Left ventricle myocardium superior (tissue), 1 donor: ENCODE data around the gene MTHFD1L. TPM values are rescaled to one million over a fixed set of nuclear protein-coding genes. Genes with fewer than 3 reads are reported as not detected.
"Not testable (repeated sequence)": the region's sequence is repeated elsewhere in the genome, so short reads cannot be mapped to it uniquely, and the experiment has no call there.

Experiments used
- ATAC-seq: fragments of 200-7000 bp; cut with Tn5 transposase; one replicate; pipeline ENCODE4 v1.9.1; 2020; ENCODE audit warnings: mild to moderate bottlenecking, moderate library complexity
- DNase-seq: peaks from one replicate; pipeline ENCODE4 v3.0.0-alpha.2; 2020
- intact Hi-C: fragments of 100-400 bp; cut with micrococcal nuclease; formaldehyde crosslinking; loops from one replicate; pipeline ENCODE4 v1.11.0; 2022
- total RNA-seq: library from RNA; stranded (reverse); fragmentation: NEBNext Ultra II Directional; extraction: Animal tissue kit (Norgen Biotek cat#: 25700); gene quantifications from one replicate; pipeline ENCODE4 v1.2.1, GENCODE V29; 2021
- donor health status: DM: no; HTN: yes; CAD: no; lungs with severe emphysema.

Gene MTHFD1L
- total RNA-seq, 1 donor from 2014 or later = 2.4 TPM

GRCh38 chr6:151096691-151097606 is 231.4 kb downstream of the MTHFD1L start:
- ATAC-seq (no peak), DNase-seq (no peak)
- intact Hi-C loops = no loop called here

- DNase-seq (no peak), ATAC-seq (no peak)
- intact Hi-C loops = no loop called here
Measured at GRCh38 chr6:151098166-151098565, 232.7 kb downstream of the MTHFD1L start.

- DNase-seq (no peak), ATAC-seq (no peak)
- intact Hi-C loops = no loop called here
Measured at GRCh38 chr6:151100326-151100725, 234.8 kb downstream of the MTHFD1L start.

GRCh38 chr6:151101161-151101815 is 235.8 kb downstream of the MTHFD1L start:
- ATAC-seq (peak; percentile 63), DNase-seq (no peak)
- intact Hi-C loops = no loop called here

- no peak for ATAC-seq
Measured at GRCh38 chr6:151101816-151102694, 236.6 kb downstream of the MTHFD1L start.

GRCh38 chr6:151103266-151103665 is 237.8 kb downstream of the MTHFD1L start:
- intact Hi-C loops = no loop called here

More at GRCh38 chr6:151101816-151102694, 236.6 kb downstream of the MTHFD1L start:
- no peak for DNase-seq
- intact Hi-C loops = no loop called here

GRCh38 chr6:151107897-151108427 is 242.5 kb downstream of the MTHFD1L start:
- no peak for DNase-seq
- no peak for ATAC-seq
- intact Hi-C loops = no loop called here

More at GRCh38 chr6:151103266-151103665, 237.8 kb downstream of the MTHFD1L start:
- ATAC-seq (no peak), DNase-seq (no peak)

GRCh38 chr6:151108548-151108947 is 243.0 kb downstream of the MTHFD1L start:
- ATAC-seq (no peak), DNase-seq (no peak)
- intact Hi-C loops = no loop called here

- intact Hi-C loops = no loop called here
- DNase-seq = no peak
Measured at GRCh38 chr6:151109361-151109760, 243.9 kb downstream of the MTHFD1L start.

GRCh38 chr6:151109869-151110575 is 244.5 kb downstream of the MTHFD1L start:
- intact Hi-C loops = no loop called here
- DNase-seq (no peak), ATAC-seq (no peak)

More at GRCh38 chr6:151109361-151109760, 243.9 kb downstream of the MTHFD1L start:
- no peak for ATAC-seq

- intact Hi-C loops = no loop called here
- no peak for ATAC-seq
- no peak for DNase-seq
Measured at GRCh38 chr6:151110576-151110905, 245.0 kb downstream of the MTHFD1L start.

- ATAC-seq (no peak), DNase-seq (no peak)
- intact Hi-C loops = no loop called here
Measured at GRCh38 chr6:151111670-151112069, 246.2 kb downstream of the MTHFD1L start.

GRCh38 chr6:151112130-151112529 is 246.6 kb downstream of the MTHFD1L start:
- ATAC-seq (no peak), DNase-seq (no peak)
- intact Hi-C loops = no loop called here

- DNase-seq, ATAC-seq, intact Hi-C loops: not testable (repeated sequence)
Measured at GRCh38 chr6:151112884-151113283, 247.4 kb downstream of the MTHFD1L start.

GRCh38 chr6:151113641-151114040 is 248.1 kb downstream of the MTHFD1L start:
- intact Hi-C loops = no loop called here
- ATAC-seq (no peak), DNase-seq (no peak)

GRCh38 chr6:151118461-151119123 is 253.1 kb downstream of the MTHFD1L start:
- intact Hi-C loops = no loop called here
- no peak for ATAC-seq

GRCh38 chr6:151119823-151120524 is 254.5 kb downstream of the MTHFD1L start:
- intact Hi-C loops = no loop called here
- ATAC-seq = no peak
- DNase-seq = no peak

More at GRCh38 chr6:151118461-151119123, 253.1 kb downstream of the MTHFD1L start:
- no peak for DNase-seq
